Stimulated activated CD4-positive, alpha-beta T cell treated with anti-CD3 and anti-CD28 coated beads, Interleukin-12 subunit alpha, Interleukin-12 subunit beta, amount 100 ng/mL, for 48 hours (primary cell): Measurements from ENCODE around the gene SPIRE1.
"Not testable (repeated sequence)": the region's sequence is repeated elsewhere in the genome, so short reads cannot be mapped to it uniquely, and the experiment has no call there.

Experiments used
- DNase-seq, 3 donors: peaks; one replicate each; pipeline ENCODE4 v3.0.0-alpha.2; 2020; ENCODE audit warnings: low read depth in 2 of 3, low spot score in 1 of 3

The SPIRE1 gene

DNA sequence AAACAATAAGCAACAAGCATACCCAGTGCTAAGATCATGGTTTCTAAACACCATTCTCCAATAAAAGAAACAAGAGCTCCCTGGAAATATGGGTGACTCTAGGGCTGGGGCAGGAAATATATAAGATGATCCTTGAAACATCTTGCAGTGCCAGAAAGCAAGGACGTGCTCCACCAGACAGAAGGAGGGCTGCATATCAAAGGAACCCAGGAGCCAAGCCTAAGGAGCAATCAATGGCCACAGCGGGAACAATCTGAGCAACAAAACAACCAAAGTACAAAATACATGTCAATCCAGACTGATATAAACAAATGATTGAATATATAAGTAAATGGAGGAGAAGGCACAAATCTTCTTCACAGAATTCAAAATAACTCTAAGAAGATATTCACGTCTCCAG is 10.1 kb downstream of the SPIRE1 start:
- no peak for DNase-seq

DNA sequence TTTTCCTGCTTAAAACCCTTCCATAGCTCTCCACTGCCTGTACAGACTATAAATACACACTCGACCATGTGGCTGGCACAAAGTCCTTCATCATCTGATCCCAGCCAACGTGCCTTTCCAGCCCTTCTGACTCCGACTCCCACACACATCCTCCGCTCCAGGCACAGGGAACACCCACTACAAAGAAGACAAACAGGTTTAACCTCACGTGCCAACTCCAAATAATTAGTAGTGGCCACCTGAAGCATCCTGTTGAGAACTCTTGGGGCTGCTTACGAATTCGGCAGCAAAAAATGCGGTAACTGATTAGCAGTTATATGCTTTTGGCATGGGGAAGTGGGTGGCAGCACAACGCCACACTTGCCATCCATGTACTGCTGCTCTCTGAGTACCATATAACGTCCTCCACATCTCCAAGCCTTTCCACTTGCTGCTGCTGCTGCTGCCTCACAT is 12.1 kb downstream of the SPIRE1 start:
- DNase-seq: no peak

DNA sequence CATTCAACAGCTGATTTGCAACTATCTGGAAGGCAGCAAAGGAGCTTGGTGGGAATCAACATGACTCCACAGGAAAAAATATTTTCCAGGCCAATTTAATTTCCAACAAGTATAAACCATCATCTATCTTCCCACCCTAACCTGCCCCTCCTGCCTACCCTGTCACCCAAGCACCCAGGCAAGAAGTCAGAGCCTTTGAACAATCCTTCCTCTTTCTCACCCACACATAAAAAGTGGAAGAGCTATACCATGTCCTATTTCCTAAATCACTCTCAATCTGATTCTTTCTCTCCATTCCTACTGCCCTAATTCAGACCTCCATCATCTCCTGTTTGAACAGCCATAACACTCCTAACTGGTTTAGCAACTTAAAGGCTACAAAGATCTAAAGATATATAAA is 12.7 kb downstream of the SPIRE1 start:
- no peak for DNase-seq

DNA sequence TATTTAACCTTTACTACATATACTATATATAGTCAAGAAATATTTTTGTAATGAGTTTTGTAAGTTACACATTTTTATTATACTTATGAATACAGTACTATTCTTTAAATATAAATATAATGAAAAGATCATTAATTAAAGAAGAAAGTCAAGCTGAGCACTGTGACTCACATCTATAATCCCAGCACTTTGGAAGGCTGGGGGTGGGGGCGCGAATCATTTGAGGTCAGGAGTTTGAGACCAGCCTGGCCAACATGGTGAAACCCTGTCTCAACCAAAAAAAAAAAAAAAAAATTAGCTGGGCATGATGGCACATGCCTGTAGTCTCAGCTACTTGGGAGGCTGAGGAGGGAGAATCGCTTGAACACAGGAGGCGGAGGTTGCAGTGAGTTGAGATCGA is 14.2 kb downstream of the SPIRE1 start:
- DNase-seq: not testable (repeated sequence)

DNA sequence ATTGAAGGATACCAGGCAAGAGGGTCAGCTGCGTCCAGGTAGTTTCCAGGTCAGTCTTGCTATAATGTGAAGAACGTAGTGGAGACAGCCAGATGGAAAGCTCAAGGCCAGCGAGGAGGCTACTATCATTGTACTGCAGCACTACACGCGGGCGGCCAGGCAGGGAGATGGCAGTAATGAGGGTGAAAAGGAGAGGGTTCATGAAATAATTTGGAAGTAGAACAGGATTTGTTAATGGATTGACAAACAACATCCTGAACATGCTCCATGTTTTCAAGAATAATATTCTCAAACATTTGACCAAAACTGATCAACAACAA is 17.1 kb downstream of the SPIRE1 start:
- DNase-seq: no peak

DNA sequence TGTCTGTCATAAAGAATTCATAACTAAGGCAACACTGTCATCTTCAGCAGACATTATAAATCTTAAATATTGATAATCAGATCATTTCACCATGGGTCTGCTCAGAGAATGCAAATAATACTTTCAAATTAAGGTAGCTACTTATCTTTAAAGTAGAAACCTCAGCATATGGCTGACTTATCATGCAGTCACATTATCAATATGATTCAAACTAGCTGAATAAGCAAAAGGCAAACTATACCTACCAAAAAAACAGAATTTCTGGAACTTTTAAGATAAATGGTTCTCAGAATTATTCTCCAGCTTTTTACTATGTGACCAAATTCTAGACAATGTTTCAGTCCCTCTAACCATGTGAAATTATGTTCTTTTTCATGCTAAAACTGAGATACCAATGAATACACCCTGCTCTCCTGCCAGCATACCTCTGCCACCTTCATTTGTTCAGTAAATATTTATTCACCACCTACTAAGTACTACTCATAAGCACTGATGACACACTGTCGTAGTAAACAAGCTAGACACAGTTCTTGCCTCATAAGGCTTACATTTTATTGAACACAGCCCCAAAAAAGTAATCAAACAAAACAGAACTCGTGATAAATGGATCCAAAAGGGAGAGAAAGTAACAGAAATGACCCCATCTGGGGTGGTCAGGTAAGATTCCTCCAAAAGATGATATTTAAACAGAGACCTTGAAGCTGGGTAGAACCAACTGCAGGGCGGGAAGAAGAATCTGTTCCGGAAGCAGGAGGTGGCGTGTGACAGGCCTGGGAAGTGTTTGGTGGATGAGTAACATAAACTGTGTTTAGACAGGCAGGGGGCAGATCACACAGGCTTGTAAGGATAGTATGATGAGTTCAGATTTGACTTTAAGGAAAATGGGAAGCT is 17.7 kb downstream of the SPIRE1 start:
- no peak for DNase-seq

DNA sequence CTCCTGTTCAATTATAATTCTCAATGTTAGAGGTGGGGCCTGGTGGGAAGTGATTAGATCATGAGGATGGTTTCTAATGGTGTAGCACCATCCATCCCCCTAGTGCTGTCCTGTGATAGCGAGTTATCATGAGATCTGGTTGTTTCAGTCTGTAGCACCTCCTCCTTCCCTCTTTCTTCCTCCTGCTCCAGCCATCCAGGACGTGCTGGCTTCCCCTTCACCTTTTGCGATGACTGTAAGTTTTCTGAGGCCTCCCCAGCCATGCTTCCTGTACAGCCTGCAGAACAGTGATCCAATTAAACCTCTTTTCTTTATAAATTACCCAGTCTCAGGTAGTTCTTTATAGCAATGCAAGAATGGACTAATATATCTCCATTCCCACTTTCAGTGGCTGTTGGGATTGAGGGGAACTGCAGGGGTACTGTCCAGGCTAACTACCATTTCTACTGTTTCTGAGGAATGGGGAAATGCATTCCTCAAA is 19.2 kb downstream of the SPIRE1 start:
- DNase-seq: no peak

DNA sequence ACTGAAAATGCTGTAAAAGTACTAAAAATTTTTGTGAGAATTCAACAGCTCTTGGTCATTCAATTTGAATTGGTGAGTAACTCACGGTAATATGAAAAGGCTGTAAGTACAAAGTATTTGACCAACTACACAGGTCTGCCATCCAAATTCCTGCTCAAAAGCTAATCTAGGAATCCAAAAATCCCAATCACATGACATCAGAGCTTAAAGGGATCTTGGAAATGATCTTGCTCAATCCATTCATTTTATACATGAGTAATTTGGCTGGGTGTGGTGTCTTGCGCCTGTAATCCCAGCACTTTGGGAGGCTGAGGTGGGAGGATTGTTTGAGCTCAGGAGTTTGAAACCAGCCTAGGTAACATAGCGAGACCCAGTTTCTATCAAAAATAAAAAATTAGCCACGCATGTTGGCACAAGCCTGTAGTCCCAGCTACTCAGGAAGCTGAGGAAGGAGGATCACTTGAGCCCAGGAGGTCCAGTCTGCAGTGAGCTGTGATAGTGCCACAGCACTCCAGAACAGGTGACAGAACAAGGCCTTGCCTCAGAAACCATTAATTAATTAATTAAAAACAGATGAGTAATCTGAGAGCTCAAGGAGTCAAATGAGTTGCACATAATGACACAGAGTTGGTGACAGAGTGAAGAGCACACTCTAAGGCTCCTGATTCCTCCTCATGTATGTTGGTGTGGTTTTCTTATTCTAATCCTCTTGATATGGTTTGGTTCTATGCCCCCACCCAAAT is 19.8 kb downstream of the SPIRE1 start:
- no peak for DNase-seq

DNA sequence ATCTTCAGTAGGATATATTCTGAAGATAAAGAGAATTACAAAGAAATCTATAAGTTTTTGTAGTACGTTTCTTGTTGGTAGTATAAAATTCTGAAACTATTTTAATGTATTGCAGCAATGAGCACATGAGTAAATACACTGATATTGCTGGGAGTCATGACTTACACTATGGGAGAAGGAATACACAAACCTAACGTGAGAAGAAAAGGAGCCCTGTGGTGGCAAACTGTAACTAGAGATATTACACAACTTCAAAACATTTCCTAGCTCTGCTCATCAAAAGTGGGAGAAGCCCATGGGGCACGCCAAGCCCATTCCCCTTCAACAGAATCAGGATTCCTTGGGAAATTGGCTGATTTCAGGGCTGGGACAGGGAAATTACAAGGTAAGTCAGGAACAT is 20.5 kb downstream of the SPIRE1 start:
- DNase-seq: no peak

DNA sequence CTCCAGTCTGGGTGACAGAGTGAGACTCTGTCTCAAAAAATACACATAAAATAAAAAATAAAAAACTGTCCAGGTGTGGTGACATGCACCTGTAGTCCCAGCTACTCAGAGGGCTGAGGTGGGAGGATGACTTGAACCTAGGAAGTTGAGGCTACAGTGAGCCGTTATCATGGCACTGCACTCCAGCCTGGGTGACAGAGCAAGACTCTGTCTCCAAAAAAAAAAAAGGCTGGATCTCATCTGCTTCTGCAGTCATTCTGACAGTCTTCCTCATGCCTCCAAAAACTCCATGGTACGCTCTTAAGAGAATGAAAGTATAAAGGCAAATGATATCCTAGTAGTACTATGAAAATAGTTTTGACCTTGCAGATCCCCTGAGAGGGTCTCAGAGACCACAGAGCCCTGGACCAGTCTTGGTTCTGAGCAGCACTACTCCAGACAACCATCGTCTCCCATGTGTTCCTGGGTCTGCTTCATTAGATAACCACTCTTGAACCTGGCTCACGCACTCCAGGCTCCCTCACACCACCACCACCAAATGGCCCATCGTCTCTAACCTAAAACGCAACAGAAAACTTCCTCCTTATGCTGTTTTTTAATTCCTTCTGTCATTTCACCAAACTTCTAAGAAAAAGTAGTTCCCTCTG is 26.0 kb downstream of the SPIRE1 start:
- DNase-seq: no peak

DNA sequence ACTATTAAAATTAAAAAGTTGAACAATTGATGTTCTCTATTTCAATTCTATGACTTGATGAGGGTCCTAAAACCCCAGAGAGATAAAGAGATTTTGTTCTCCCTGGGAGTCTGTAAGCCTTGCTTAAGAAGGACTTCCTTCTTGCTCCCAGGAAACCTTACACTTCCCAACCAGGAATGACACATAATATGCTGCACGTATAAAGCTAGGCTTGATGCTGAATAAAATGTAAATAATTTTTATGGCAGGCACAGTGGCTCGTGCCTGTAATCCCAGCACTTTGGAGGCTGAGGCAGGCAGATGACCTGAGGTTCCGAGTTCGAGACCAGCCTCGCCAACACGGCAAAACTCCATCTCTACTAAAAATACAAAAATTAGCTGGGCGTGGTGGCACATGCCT is 27.8 kb downstream of the SPIRE1 start:
- DNase-seq: no peak

DNA sequence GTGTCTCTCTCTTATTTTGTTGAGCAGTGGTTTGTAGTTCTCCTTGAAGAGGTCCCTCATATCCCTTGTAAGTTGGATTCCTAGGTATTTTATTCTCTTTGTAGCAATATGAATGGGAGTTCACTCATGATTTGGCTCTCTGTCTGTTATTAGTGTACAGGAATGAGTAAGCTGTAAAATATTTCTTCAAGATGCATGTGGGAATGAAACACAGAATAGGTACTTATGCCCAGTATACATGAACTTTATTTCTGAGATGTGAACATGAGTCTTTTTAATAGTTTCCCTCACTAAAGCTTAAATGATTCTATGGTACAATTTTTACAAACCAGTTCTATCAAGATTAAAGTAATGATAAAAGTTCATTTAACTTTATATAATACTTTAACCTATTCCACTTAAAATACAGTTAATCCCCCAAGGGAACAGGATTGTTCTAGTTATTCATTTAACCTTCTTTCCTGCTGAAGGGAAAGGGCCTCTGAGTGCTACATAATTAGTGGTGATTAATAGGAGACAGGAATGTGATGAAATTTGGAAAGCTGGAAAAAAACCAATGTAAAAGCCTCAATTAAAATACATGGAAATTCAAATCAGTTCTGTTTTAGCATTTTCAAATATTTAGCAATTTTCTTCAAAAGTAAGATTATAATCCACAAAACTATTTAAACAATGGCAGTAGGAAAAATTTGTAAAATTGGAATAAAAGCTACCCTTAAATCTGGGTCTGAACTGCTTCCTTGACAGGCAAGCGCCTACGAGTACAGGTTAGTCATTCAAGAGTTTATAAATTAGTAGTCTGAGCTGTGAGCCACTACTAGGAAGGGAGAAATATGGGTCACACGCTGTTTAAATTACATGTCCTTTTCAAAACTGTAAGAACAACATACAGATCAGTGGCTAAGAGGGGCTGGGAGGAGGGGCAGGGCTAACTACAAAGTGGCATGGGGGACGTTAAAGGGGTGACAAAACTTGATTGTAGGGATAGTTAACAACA is 28.9 kb downstream of the SPIRE1 start:
- DNase-seq: no peak

DNA sequence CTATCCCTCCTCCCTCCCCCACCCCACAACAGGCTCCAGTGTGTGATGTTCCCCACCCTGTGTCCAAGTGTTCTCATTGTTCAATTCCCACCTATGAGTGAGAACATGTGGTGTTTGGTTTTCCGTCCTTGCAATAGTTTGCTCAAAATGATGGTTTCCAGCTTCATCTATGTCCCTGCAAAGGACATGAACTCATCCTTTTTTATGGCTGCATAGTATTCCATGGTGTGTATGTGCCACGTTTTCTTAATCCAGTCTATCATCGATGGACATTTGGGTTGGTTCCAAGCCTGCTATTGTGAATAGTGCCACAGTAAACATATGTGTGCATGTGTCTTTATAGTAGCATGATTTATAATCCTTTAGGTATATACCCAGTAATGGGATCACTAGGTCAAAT is 30.7 kb downstream of the SPIRE1 start:
- not testable (repeated sequence) for DNase-seq

DNA sequence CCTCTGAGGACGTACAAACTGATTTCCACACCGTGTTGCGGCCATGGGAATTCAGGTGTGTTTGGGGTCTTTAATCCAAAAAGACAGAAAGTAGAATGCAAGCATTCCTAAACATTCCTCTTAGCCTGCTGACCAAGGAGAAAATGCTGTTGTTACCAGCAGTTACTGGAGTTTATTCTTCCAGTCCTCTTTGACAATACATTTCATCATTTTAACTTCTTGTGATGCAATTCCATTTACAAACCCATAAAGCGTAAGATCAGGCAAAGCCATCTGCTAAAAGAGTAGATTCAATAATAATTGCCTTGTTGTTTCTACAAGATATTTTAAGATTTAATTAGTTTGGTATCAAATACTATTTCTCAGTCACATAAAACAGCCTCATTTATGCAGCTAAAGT is 32.7 kb downstream of the SPIRE1 start:
- DNase-seq: no peak

DNA sequence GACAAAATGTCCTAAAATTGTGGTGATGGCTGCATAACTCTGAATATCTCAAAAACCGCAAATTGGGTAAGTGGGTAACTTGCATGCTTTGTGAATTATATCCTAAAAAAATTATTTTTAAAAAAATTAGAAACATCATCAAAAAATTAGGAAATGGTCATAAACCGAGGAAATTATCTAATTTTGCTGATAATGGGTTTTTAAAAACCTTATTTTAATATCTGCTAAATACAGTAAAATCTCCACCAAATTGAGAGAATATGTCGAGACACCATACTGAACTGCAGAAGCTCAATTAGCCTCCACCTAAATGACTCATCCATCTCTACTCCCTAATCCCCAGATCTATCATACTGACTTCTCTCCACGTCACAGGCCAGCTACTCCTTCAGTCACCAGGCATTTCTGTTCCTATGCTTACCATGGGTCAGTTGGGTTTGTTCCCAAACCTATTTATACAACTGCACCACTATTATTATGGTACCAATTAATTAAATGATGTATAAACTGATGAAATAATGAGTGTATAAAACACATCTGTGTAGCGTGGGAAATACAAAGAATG is 36.1 kb downstream of the SPIRE1 start:
- no peak for DNase-seq

DNA sequence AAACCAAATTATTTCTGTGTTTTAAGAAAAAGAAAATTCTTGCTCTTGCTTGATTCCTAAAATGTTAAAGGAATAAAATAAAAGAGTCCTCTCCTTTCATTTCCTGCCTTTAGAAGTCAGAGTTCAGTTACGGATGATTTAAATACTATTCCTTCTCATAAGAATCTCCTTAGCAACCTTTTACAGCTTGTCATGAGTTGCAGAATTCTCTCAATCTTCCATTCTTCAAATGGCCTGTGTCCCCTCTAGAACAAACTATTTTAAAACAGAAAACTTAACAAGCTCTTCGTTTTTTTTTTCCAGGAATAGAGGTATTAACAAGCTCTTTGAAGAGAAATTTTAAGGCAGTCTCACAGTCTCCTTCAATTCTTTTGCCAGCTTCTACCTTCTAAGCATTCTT is 42.2 kb downstream of the SPIRE1 start:
- no peak for DNase-seq

DNA sequence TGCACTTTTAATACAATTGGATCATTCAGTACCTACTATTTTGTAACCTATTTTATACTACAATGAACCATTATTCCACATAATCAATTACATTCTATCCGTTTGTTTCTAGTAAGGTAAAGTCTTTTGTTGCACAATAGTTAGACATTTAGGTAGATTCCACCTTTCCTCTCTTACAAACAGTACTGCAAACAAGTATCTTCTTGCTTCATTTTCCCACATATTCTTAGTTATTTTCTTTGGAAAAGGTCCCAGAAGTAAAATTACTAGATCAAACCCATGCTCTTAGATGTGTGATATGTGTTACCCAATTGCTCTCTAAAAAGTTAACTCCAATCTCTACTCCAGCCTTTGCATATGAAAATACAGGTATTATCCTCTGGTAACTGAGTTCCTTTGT is 49.6 kb downstream of the SPIRE1 start:
- no peak for DNase-seq

DNA sequence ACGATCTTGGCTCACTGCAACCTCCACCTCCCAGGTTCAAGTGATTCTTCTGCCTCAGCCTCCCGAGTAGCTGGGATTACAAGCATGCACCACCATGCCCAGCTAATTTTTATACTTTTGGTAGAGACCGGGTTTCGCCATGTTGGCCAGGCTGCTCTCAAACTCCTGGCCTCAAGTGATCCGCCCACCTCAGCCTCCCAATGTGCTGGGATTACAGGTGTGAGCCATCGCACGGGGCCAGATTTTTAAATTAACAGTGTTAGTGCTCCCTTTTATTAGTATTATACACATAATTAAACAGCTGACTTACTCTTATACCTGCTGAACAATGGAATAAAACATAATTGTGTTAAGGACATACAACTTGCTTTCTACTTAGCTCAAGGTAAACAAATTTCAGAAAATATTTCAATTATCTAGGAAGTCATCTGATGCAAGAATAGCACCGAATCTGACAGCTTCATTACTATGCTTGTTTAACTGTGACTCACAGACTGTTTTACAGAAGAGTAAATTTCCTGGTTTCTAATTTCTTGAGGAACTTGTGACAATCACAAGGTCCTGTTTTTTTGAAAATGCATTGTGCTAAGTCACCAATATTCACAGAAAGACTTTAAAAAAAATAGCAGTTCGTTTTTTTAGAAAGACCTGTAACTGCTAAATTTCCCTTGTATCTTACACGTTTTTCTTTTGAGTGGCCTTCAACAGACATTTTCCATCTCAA is 51.2 kb downstream of the SPIRE1 start:
- no peak for DNase-seq

DNA sequence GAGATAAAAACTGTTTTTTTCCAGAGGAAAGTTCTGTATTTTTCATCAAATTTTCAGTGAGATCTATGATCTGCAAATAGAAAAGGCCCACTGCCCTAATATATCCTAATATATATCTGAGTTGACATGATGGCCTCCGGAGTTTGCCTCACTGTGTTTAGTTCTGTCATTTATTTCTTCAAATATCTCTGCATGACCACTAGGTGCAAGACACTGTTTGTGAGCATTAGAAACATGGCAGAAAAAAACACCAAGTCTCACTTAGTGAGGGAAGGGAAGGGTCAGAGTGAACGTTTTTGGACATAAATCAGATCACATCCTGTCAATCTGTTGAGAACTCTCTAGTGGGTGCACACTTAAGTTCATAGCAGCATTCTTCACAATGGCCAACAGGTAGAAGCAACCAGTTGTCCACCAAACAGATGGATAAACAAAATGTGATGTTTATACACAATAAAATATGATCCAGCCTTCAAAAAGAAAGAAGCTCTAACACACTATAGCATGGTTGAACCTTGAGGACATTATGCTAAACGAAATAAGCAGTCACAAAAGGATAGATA is 53.4 kb downstream of the SPIRE1 start:
- DNase-seq: no peak
